ENCODE data around the gene CCDC178. TPM values are rescaled to one million over a fixed set of nuclear protein-coding genes. Genes with fewer than 3 reads are reported as not detected.

CCDC178 gene
- total and polyA plus RNA-seq, 2 of the 4 experiments (the other 2 are of a cell fraction), result not detected

DNA sequence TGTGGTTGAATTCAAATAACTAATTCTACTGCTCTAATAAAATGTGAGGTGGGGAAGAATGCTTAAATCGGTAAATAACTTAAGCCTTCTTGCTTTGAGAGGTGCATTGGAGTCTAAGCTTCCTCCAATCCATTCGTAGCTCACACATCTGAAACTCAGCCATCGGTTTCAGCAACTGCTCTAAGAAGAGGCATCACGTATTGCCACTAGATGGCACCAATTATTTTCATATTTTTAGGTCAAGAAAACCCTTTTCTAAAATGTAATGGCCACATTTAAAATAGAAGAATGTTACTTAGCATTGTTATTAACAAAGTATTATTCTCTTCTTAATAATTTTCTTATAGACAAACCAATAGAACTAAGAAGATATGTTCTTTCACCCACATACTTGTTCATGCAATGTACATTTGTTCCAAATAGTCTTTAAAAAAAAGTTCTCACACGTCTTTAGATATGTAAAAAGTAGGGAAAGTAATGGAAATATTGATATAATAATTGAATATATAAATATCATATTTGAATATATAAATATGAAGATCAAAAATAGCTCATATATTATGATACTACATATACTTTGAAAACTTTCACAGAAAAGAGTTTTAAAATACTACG is 229.8 kb downstream of the CCDC178 start:
- Histone ChIP-seq H3K9me1 (ENCODE audit: insufficient read depth, low read length) (no peaks in the 10 kb centered on the region), H3K79me1 (ENCODE audit: low read depth in 1 of 2, low read length in 2 of 2) (no peaks in the 10 kb centered on the region), H3K56ac (ENCODE audit: extremely low read depth, insufficient read depth, low read length) (no peak overlapping the region), H2BK5ac (ENCODE audit: low read depth, low read length, poor library complexity, severe bottlenecking) (no peak overlapping the region), H3K4me1 (ENCODE audit: control insufficient read depth, insufficient read depth, low read length) (no peaks in the 10 kb centered on the region), H3K4ac (ENCODE audit: low read depth, low read length) (no peak overlapping the region), H3K9me3 (ENCODE audit: control insufficient read depth, insufficient read depth, low read length) (no peaks in the 10 kb centered on the region), H3K18ac (ENCODE audit: low read depth, low read length) (no peak overlapping the region), H2BK120ac (ENCODE audit: low read depth, low read length) (no peak overlapping the region), H3K27me3 (ENCODE audit: control insufficient read depth, insufficient read depth, low read length) (no peaks in the 10 kb centered on the region), H2AK9ac (replicated peaks; ENCODE audit: low read depth, low read length, poor library complexity) (no peak overlapping the region), H3K27ac (ENCODE audit: insufficient read depth, low read length) (no peak overlapping the region), H2BK15ac (ENCODE audit: low read depth, low read length) (no peak overlapping the region), H3K4me3 (ENCODE audit: insufficient read depth, low read depth, low read length) (no peak overlapping the region), H3K4me2 (ENCODE audit: low read depth, low read length) (no peak overlapping the region), H3K14ac (replicated peaks; ENCODE audit: low read depth, low read length) (no peak overlapping the region), H2AK5ac (ENCODE audit: low read depth, low read length) (no peak overlapping the region), H3K36me3 (ENCODE audit: control insufficient read depth, insufficient read depth, low read length) (no peaks in the 10 kb centered on the region), H2BK20ac (ENCODE audit: low read depth, low read length) (no peak overlapping the region), H4K8ac (ENCODE audit: low read depth in 2 of 2, low read length in 2 of 2) (no peak overlapping the region), H3K9ac (ENCODE audit: low read depth, low read length) (no peak overlapping the region), H4K5ac (ENCODE audit: low read depth, low read length) (no peak overlapping the region), H3K23ac (ENCODE audit: low read depth, low read length) (no peak overlapping the region), H4K20me1 (ENCODE audit: insufficient read depth, low read length) (no peaks in the 10 kb centered on the region), H2AFZ (replicated peaks; ENCODE audit: low read length, poor library complexity) (no peak overlapping the region), H4K91ac (ENCODE audit: insufficient read depth, low read depth, low read length) (no peak overlapping the region)
- ChIA-PET CTCF (interaction anchor here (0.6 to 1.4 kb wide), 5 partner anchors 10 to 22 kb away, joined by 3 to 5 read pairs (median 3); no protein-coding TSS in a partner anchor), POLR2A (ENCODE audit: unreplicated experiment) (no interaction called here)
- no TSS peak for BruUV-seq (replicated peaks)
- TF ChIP-seq, protein P1, sequence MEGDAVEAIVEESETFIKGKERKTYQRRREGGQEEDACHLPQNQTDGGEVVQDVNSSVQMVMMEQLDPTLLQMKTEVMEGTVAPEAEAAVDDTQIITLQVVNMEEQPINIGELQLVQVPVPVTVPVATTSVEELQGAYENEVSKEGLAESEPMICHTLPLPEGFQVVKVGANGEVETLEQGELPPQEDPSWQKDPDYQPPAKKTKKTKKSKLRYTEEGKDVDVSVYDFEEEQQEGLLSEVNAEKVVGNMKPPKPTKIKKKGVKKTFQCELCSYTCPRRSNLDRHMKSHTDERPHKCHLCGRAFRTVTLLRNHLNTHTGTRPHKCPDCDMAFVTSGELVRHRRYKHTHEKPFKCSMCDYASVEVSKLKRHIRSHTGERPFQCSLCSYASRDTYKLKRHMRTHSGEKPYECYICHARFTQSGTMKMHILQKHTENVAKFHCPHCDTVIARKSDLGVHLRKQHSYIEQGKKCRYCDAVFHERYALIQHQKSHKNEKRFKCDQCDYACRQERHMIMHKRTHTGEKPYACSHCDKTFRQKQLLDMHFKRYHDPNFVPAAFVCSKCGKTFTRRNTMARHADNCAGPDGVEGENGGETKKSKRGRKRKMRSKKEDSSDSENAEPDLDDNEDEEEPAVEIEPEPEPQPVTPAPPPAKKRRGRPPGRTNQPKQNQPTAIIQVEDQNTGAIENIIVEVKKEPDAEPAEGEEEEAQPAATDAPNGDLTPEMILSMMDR (conservative IDR thresholded peaks at IDR 0.05; ENCODE audit: low read depth, low read length), result peak; percentile 49
- no peak for TF ChIP-seq CEBPB (IDR thresholded peaks at IDR 0.05; ENCODE audit: low read depth, low read length)
- DNase-seq, result peak; percentile 22
- intact Hi-C loops (cut with micrococcal nuclease) (no loop called here), in situ Hi-C loops (cut with MboI; ENCODE audit: low sequenced_read_pairs) (no loop called here), dilution Hi-C loops (cut with HindIII; ENCODE audit: low sequenced_read_pairs, unreplicated experiment) (no loop called here)
- peak; percentile 46; the same call in 1 of the 2 replicates for ATAC-seq (ENCODE audit: low read depth)
- WGBS, 2 experiments (ENCODE audit: extremely low coverage in 2 of 2, insufficient read length in 1 of 2), result no CpG with 5 or more reads among the region's 6 CpGs
